ENCODE data around the gene SHROOM4. TPM values are rescaled to one million over a fixed set of nuclear protein-coding genes. Genes with fewer than 3 reads are reported as not detected.

The SHROOM4 gene
- total RNA-seq, 1 donor from 2014 or later, result 6.1 TPM

Other genes starting within 250 kb of the SHROOM4 start
- gene BMP15, start 96.5 kb upstream of the SHROOM4 start, total RNA-seq, result not detected in 2 replicates

Data from kidney epithelial cell (primary cell).